Stimulated activated CD4-positive, alpha-beta T cell treated with anti-CD3 and anti-CD28 coated beads, Interleukin-1b, Interleukin-23, amount 100 ng/mL, for 4 hours (primary cell): ENCODE results near the gene CA10.

Experiments
- DNase-seq, 2 donors: peaks; one replicate each; pipeline ENCODE4 v3.0.0-alpha.2; 2020; ENCODE audit warnings: low read depth in 2 of 2

The CA10 gene

DNA sequence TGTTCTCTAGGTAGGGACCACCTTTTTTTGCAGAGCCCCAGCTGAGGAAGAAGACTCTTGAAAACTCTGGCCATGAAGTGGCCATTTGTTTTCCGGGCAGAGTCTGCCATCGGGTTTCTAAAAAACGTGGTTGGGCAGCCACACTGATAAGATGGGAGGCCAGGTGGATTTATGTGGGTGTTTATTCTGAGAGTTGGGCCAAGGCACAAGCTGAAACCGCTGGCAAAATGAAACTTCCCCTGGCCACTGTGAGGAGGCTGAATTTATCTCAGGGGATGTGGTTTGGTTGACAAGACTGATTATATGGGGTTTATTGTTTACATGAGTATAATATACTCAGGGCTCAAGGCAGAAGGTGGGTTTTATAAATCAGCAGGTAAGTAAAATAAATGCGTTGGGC is 476.4 kb downstream of the CA10 start:
- DNase-seq = no peak

- no peak for DNase-seq
Measured at GRCh38 chr17:51677875-51678274, 480.6 kb downstream of the CA10 start.

DNA sequence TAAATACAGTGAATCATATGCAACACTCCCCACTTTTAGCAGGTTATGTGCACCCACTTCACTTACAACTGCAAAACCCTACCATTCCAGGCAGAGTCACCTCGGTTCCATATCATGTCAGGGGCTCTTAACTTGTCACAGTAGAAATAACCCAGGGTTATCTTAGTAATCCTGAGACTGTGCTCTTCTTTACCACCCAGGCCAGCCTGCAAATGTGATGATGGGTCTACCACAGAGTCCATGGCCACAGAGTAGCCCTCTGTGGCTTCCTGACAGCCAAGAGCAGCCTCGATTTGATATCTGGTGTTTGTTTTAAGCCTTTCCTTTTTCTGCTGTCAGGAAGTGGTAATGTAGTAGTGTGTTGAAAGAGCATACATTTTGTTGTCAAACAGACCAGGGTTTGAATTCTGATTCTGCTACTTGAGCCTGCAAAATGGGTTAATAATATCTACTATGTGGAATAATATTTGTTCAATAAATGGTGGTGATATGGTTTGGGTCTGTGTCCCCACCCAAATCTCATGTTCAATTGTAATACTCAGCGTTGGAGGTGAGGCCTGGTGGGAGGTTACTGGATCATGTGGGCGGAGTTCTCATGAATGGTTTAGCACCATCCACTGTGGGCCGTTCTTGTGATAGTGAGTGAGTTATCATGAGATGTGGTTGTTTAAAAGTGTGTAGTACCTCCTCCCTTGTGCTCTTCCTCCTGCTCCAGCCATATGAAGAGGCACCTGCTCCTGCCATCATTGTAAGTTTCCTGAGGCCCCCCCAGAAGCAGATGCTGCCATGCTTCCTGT is 481.6 kb downstream of the CA10 start:
- no peak for DNase-seq

GRCh38 chr17:51674579-51675255 is 483.8 kb downstream of the CA10 start:
- DNase-seq = no peak

DNA sequence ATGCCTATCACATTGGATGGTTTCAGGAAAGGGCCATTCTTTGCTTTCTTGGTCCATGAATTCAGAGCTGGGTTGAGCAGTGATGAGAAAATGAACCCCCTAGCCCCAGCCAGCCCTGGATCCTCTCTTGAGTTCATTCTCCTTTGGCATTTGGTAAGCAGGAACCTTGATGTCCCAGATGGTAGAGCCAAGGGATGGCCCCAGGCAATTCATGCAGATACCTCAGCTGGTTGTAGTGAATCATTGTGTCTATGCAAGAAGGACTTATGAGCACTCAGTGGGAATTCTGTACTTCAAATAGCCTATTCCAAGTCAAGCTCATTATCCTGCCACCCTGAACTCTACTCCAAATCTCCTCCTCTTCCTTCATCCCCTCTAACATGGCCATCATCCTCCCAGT is 485.4 kb downstream of the CA10 start:
- DNase-seq = no peak

- no peak for DNase-seq
Measured at GRCh38 chr17:51672065-51672464, 486.4 kb downstream of the CA10 start.

GRCh38 chr17:51670899-51671298 is 487.6 kb downstream of the CA10 start:
- no peak for DNase-seq

GRCh38 chr17:51668963-51669246 is 489.6 kb downstream of the CA10 start:
- no peak for DNase-seq

- DNase-seq = no peak
Measured at GRCh38 chr17:51668155-51668962, 490.2 kb downstream of the CA10 start.

- no peak for DNase-seq
Measured at GRCh38 chr17:51667706-51668083, 490.8 kb downstream of the CA10 start.

GRCh38 chr17:51666971-51667705 is 491.4 kb downstream of the CA10 start:
- no peak for DNase-seq

DNA sequence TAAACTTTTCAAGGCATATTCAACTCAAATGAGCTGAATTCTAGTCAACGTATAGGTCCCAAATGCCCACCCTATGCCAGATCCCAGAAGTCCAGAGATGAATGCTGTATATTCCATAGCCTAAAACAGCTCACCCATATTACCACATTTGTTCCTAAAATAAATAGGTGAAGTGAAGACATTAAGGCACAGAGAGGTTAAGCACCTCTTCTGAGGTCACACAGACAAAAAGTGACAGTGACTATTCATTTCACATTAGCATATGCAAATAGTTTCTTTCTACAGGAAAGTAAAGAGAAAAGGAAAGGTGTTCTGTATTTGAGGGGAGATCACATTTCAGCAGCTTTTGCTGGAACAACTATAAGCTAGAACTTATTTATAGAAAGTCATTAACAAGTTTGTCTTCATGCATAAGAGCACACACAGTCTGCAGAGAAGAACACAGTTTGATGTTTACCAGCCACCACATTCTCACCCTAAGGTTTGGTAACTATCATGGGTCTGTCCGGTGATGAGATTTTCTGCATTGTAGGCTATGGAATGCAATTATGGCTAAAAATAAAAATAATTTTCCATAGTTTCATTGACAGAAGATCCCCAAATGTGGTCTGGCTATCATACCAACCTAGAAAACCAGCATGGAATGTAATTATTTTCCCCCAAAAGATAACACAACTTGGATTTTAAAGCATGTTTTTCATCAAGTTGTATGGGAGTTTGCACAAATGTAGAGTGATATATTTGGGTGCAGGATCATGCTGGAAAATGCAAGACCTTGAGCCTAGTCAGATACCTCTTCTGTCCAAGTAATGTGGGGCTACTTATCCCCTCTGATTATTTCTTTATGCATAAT is 496.1 kb downstream of the CA10 start:
- DNase-seq = no peak

- no peak for DNase-seq
Measured at GRCh38 chr17:51661403-51661802, 497.1 kb downstream of the CA10 start.

DNA sequence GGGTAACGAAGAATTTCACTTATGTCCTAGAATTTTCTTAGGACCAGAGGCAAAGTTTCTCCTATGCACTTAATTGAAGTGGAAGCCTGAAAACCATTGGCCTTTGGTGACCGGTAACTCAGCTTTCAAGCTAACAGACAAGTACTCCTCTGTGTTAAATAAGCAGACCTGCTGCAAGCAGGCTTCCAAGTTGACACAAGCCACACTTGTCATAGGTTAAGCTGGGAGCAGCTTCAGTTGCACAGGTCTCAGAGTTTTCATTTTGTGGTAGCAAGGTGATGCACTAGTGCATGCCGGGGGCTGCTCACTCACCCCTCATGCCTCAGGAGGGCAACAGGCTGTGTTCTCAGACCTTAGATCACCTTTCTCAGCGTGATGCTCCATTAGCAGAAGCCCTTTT is 498.2 kb downstream of the CA10 start:
- no peak for DNase-seq

- DNase-seq = no peak
Measured at GRCh38 chr17:51657224-51657623, 501.3 kb downstream of the CA10 start.

DNA sequence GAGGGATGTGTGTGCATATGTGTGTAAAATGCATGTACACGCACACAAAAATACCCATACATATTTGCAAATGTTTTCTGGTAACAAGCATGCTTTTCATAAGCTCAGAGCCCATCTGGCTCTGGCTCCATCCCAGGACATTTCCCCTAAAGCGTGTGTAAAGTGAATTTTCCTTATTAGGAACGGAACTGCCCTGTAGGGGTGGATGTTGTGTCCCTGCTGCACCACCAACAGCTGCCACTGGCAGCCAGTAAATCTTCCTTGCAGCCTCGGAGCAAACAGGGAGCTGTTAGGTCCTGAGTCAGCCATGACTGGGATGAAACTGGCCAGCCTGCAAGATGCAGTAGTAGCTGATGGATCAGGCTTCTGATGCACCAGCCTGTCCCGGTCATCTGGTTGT is 504.6 kb downstream of the CA10 start:
- DNase-seq = no peak

DNA sequence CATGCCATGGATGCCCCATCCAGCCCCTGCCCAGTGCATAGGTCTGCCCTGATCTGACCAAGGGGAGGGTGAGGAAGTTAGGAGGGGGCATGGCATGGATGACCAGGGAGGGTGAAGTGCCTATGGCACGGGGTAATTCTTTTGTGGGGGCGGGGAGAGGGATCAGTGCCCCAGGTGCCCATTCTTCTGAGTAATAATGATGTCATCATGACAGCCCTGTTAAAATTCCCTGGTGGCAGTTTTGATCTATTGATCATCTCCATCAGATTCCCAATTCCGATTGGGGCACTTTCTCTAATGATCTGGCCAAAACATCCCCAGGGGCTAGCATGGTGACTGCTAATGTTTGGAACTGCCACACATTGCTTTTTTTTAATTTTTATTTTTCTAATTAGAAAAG is 506.0 kb downstream of the CA10 start:
- DNase-seq = no peak

- DNase-seq = no peak
Measured at GRCh38 chr17:51651513-51652298, 506.8 kb downstream of the CA10 start.

GRCh38 chr17:51650772-51651171 is 507.7 kb downstream of the CA10 start:
- no peak for DNase-seq

GRCh38 chr17:51650202-51650601 is 508.3 kb downstream of the CA10 start:
- no peak for DNase-seq
